GM12801 (cell line): Measurements from ENCODE around the gene SLC38A8.

Experiments used
- CTCF ChIP-seq: IDR thresholded peaks from one replicate; pipeline ENCODE4 v1.5.1; 2011; ENCODE audit warnings: control low read depth; ENCODE audit not compliant: insufficient read length; ENCODE audit errors: extremely low read depth

The SLC38A8 gene

DNA sequence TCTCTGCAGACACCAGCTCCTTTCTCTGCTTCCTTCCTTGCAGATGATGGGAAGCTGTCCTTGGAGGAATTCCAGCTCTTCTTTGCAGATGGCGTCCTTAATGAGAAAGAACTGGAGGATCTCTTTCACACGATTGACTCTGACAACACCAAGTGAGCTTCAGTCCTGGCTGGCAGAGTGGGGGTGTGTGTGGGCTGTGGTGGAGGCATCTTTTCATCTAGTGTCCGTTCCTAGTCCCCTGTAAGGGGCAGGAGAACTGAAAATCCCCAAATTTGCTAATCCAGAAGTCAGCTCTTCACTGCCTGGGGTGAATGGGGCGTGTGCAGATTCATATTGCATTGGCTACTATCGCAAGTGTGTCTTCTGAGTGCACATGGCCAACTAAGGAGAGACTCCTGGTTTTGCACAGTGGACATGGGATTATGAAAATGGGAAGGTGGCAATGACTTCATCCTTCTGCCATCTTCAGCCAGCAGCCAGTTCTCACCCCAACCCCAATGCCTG, 64.1 kb downstream of the SLC38A8 start:
- TF ChIP-seq CTCF, result no peak

DNA sequence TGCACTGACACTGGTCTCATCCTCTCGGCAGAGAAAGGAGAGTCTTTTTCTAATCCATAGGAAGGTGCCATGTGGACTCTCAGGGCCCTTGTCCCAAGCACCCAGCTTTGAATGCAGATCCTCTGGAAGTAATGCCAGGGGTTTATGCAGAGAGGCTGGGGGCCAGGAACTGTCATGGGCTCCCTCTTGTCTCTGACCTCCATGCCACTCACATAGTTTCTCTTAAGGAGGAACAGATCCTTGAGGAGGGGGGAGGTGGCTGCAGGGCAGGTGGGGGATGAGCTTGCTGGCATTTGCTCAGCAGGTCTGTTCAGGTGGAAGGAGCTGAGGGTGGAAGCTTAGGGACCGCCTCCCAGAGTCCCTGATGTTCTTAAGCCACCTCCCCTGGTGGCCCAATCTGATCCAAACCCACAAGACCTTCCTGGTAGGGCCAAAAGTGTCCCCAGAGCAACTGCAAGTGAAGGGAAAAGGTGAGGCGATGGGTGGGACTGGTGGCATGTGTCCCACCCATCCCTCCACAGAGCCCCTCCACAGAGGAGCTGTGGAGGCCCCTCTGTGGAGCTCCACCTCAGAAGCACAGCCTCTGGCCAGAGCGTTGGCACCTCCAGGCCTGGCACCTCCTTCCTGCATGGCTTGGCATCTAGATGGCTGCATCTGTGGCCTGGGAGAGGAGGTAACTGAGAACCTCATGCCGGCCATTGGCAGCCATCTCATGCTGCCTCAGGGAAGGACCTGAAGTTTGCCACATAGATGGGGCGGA, 65.4 kb downstream of the SLC38A8 start:
- no peak for TF ChIP-seq CTCF

DNA sequence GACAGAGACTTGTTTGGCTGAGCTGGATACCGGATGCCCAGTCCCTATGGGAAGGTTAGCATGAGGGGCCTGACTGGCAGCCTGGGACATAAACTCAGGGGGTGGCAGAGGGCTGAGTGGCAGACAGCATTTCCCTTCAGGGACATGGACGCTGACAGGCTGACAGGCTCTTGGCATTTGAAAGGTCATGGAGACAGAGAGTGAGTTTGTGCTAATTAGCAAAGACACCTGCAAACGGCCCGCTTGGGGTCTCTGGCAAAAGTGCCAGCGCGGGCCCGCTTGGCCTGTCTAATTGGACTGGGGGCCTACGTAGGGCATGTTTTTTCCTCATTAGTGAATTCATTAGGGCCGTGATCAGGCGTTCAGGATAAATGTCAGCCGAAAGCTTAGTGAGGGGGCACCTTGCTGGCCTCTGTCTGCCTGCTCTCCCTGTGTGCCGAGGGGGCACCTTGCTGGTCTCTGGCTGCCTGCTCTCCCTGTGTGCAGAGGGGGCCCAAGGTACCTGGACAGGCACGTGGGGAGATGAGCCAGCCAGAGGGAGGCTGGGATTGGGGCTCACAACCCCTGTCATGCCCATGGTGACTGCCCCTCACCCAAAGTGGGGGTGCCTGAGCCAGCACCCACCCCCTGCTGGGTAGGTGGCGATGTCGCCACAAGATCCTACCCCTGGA, 66.9 kb downstream of the SLC38A8 start:
- no peak for TF ChIP-seq CTCF

GRCh38 chr16:83974475-83974874, 68.1 kb downstream of the SLC38A8 start:
- no peak for TF ChIP-seq CTCF

DNA sequence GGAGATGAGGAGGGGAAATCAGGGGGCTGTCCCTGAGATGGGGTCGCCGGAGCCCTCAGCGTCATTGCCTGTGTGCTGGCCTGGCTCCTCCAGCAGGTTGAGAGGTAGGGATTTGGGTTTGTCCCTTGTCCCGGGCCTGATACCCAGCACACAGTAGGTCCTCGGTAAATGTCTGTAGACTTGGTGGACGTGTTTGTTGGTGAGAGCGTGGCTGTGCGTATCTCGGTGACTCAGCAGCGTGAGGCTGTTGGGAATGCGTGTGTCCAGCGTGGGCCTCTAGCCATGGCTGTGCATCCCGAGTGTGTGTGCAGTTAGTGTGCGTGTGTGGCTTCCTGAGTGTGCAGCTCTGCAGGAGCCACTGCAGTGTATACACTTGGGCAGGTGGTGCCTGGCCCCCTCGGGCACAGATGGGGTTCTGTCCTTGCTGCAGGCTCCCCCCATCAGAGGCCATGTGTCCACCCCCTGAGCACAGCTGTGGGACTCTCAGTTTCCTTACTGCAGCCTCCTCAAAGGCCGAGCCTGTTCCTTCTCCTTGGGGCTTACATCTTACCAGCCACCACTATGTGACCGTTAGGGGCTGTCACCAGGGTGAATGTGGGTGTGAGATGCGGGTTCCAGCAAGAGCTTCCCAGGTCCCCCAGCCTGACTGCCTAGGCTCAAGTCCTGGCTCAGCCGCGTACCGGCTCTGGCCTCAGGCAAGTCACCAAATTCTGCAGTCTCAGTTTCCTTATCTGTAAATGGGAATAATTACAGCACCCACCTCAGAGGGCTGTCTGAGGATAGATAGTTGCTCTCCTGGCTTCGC, 68.8 kb downstream of the SLC38A8 start:
- no peak for TF ChIP-seq CTCF

GRCh38 chr16:83973077-83973476, 69.5 kb downstream of the SLC38A8 start:
- TF ChIP-seq CTCF, result no peak
